DND-41 (cell line): Measurements from ENCODE around the gene PHC2.

Experiments
- ATAC-seq: fragments of 200-7000 bp; cut with Tn5 transposase; 3 replicates; pipeline ENCODE4 v1.9.1; 2021; ENCODE audit warnings: low read depth; ENCODE audit not compliant: insufficient read depth
- DNase-seq: peaks from one replicate; pipeline ENCODE4 v3.0.0-alpha.2; 2020
- H2AFZ ChIP-seq: 2 replicates; pipeline ENCODE4 v1.6.0; 2012; ENCODE audit warnings: low read depth, low read length
- H3K27ac ChIP-seq: 2 replicates; pipeline ENCODE4 v1.5.1; 2012; ENCODE audit warnings: low read length, inconsistent platforms
- H3K27me3 ChIP-seq: fragments of 200-600 bp; sonication (generic); 2 replicates; pipeline ENCODE4 v1.6.0; 2012; ENCODE audit warnings: low read length, mild to moderate bottlenecking, inconsistent platforms; ENCODE audit not compliant: insufficient read depth, poor library complexity
- H3K36me3 ChIP-seq: 2 replicates; pipeline ENCODE4 v1.5.1; 2012; ENCODE audit warnings: low read length, inconsistent platforms; ENCODE audit not compliant: insufficient read depth
- H3K4me1 ChIP-seq: 2 replicates; pipeline ENCODE4 v1.5.1; 2012; ENCODE audit warnings: mild to moderate bottlenecking, low read length; ENCODE audit not compliant: insufficient read depth
- H3K4me2 ChIP-seq: 2 replicates; pipeline ENCODE4 v1.6.0; 2012; ENCODE audit warnings: mild to moderate bottlenecking, moderate library complexity, low read length, inconsistent platforms; ENCODE audit not compliant: insufficient read depth
- H3K4me3 ChIP-seq, 2 experiments: fragments of 200-600 bp in 1 of 2; shearing (Covaris generic) in 1 of 2; 2 replicates each; pipeline ENCODE4 v1.5.1; 2012 to 2016; ENCODE audit warnings: inconsistent platforms in 2 of 2, low read length in 2 of 2, mild to moderate bottlenecking in 2 of 2, low read depth in 1 of 2, moderate library complexity in 1 of 2
- H3K79me2 ChIP-seq: 2 replicates; pipeline ENCODE4 v1.6.0; 2012; ENCODE audit warnings: low read length, inconsistent platforms; ENCODE audit not compliant: insufficient read depth
- H3K9ac ChIP-seq: 2 replicates; pipeline ENCODE4 v1.6.0; 2012; ENCODE audit warnings: low read depth, mild to moderate bottlenecking, inconsistent platforms, low read length, moderate library complexity
- H3K9me3 ChIP-seq: 2 replicates; pipeline ENCODE4 v1.5.1; 2012; ENCODE audit warnings: low read length, moderate library complexity, mild to moderate bottlenecking, inconsistent platforms; ENCODE audit not compliant: insufficient read depth, severe bottlenecking
- H4K20me1 ChIP-seq: 2 replicates; pipeline ENCODE4 v1.6.0; 2012; ENCODE audit warnings: low read length; ENCODE audit not compliant: insufficient read depth
- EZH2 ChIP-seq: IDR thresholded peaks from 3 replicates; pipeline ENCODE4 v1.6.1; 2012; ENCODE audit warnings: borderline replicate concordance, low read depth, mild to moderate bottlenecking, moderate library complexity, low read length, inconsistent platforms; ENCODE audit not compliant: severe bottlenecking
- TF ChIP-seq, protein P1 (sequence below): IDR thresholded peaks from 2 replicates; pipeline ENCODE4 v1.5.1; 2012; ENCODE audit warnings: borderline replicate concordance, low read length, moderate library complexity, mild to moderate bottlenecking; ENCODE audit not compliant: poor library complexity, severe bottlenecking; ENCODE audit errors: extremely low read depth

The PHC2 gene

GRCh38 chr1:33436557-33437285 is 5.8 kb upstream of the PHC2 start:
- peaks cover 34% of the 10 kb centered on the region for H3K27me3 ChIP-seq
- no peaks in the 10 kb centered on the region for H3K4me1 ChIP-seq
- TF ChIP-seq, protein P1, sequence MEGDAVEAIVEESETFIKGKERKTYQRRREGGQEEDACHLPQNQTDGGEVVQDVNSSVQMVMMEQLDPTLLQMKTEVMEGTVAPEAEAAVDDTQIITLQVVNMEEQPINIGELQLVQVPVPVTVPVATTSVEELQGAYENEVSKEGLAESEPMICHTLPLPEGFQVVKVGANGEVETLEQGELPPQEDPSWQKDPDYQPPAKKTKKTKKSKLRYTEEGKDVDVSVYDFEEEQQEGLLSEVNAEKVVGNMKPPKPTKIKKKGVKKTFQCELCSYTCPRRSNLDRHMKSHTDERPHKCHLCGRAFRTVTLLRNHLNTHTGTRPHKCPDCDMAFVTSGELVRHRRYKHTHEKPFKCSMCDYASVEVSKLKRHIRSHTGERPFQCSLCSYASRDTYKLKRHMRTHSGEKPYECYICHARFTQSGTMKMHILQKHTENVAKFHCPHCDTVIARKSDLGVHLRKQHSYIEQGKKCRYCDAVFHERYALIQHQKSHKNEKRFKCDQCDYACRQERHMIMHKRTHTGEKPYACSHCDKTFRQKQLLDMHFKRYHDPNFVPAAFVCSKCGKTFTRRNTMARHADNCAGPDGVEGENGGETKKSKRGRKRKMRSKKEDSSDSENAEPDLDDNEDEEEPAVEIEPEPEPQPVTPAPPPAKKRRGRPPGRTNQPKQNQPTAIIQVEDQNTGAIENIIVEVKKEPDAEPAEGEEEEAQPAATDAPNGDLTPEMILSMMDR, result no peak
- no peak for TF ChIP-seq EZH2
- no peak overlapping the region for H3K4me3 ChIP-seq
- H3K4me2 ChIP-seq, result no peak overlapping the region
- ATAC-seq (no peak), DNase-seq (no peak)
- H3K9me3 ChIP-seq, result no peaks in the 10 kb centered on the region
- no peak overlapping the region for H3K27ac ChIP-seq
- H3K9ac ChIP-seq, result no peak overlapping the region
- H3K36me3 ChIP-seq, result no peaks in the 10 kb centered on the region
- H2AFZ ChIP-seq, result no peak overlapping the region
- H3K79me2 ChIP-seq, result no peaks in the 10 kb centered on the region
- no peaks in the 10 kb centered on the region for H4K20me1 ChIP-seq

DNA sequence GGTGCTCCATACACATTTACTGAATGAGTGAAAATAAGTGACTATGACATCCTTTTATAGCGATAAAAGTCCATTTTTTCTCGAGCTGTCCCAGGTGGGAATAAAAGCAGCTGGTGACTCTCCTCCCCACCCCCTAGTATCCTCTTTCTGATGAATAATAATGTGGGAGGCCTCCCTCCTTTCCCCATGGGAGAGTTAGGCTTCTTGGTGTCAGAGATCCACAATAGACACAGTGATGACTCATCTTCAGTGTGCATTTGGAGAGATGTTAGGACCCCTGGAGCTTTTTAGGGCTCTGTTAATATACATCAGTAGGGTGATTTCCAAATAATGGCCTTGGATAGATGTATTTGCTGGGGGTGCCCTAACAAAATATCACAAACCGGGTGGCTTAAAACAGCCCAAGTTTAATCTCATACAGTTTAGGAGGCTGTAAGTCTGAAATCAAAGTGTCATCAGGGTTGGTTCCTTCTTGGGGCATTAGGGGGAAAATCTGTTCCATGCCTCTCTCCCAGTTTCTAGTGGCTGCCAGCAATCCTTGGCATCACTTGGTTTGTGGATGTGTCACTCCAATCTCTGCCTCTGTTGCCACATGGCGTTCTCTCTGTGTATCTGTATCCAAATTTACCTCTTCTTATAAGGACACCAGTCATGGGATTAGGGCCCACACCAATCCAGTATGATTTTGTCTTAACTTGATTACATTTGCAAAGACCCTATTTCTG is 4.4 kb upstream of the PHC2 start:
- H3K9ac ChIP-seq, result no peak overlapping the region
- TF ChIP-seq, protein P1, result no peak
- TF ChIP-seq EZH2, result no peak
- no peaks in the 10 kb centered on the region for H3K79me2 ChIP-seq
- DNase-seq (no peak), ATAC-seq (no peak)
- no peaks in the 10 kb centered on the region for H4K20me1 ChIP-seq
- H3K27me3 ChIP-seq, result peaks cover 34% of the 10 kb centered on the region
- H2AFZ ChIP-seq, result no peak overlapping the region
- H3K4me1 ChIP-seq, result no peaks in the 10 kb centered on the region
- H3K4me2 ChIP-seq, result no peak overlapping the region
- H3K4me3 ChIP-seq, result no peak overlapping the region
- no peak overlapping the region for H3K27ac ChIP-seq
- no peaks in the 10 kb centered on the region for H3K9me3 ChIP-seq
- no peaks in the 10 kb centered on the region for H3K36me3 ChIP-seq

DNA sequence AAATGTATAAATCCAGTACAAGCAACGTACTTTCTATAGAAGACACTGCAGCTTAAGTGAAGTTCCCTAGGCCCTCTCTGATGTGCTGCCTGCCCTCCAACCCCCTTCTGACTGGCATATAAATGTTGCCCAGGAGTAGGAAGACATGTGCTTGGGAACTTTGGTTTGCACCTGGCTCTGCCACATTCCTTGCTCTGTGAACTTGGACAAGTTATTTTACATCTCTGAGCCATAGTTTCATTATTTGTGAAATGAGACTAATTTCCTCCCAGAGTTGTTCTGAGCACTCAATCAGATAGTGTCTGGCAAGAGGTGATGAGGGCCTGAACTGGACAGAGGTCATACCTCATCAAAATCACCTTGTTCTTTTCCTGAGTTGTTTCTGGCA is 3.5 kb upstream of the PHC2 start:
- ATAC-seq, result no peak
- no peak overlapping the region for H3K9ac ChIP-seq
- H3K4me2 ChIP-seq, result no peak overlapping the region

More for the DNA sequence above, 3.5 kb upstream of the PHC2 start:
- Histone ChIP-seq H2AFZ (no peak overlapping the region), H3K27me3 (peaks cover 27% of the 10 kb centered on the region), H3K4me1 (no peaks in the 10 kb centered on the region), H3K36me3 (no peaks in the 10 kb centered on the region), H3K79me2 (no peaks in the 10 kb centered on the region), H3K9me3 (no peaks in the 10 kb centered on the region), H3K4me3 (no peak overlapping the region), H4K20me1 (no peaks in the 10 kb centered on the region), H3K27ac (no peak overlapping the region)
- TF ChIP-seq, protein P1, result no peak
- no peak for TF ChIP-seq EZH2
- DNase-seq, result no peak
